Measurements from ENCODE around the gene LSM5.

GRCh38 chr7:32518534-32519140, 28.5 kb upstream of the LSM5 start:
- TF ChIP-seq CTCF (IDR thresholded peaks at IDR 0.05), result no peak
- TF ChIP-seq POLR2A (IDR thresholded peaks at IDR 0.05), result no peak

Data from uterus (tissue), 2 donors.